SK-N-SH (cell line): Measurements from ENCODE around the gene PPP2R5B. TPM values are rescaled to one million over a fixed set of nuclear protein-coding genes. Genes with fewer than 3 reads are reported as not detected.
A peak's percentile ranks its signal among the peaks of the same experiment; 100 is the strongest.

ENCODE experiments used
- CTCF ChIA-PET: fragments of 300-600, 350-600 bp; formaldehyde crosslinking; extraction: SDS; loops from one replicate; lab custom pipeline; 2021; lab: Yijun Ruan, JAX
- POLR2A ChIA-PET: fragments of 350-600 bp; sonication (Branson Sonifier 250); formaldehyde crosslinking; extraction: SDS; loops from one replicate; lab custom pipeline; 2020; ENCODE audit warnings: antibody characterized with exemption, inconsistent platforms; lab: Yijun Ruan, JAX
- DNase-seq: peaks from one replicate; pipeline ENCODE4 v3.0.0; 2012
- H2AFZ ChIP-seq: fragments of 200-600 bp; sonication (generic); 2 replicates; pipeline ENCODE4 v1.8.1; 2016; ENCODE audit warnings: antibody characterized with exemption, mild to moderate bottlenecking, low read depth
- H3F3A ChIP-seq: fragments of 200-600 bp; sonication (generic); replicated peaks from 2 replicates; pipeline ENCODE3; 2016; ENCODE audit warnings: antibody characterized with exemption, mild to moderate bottlenecking; ENCODE audit not compliant: insufficient read depth
- H3K27ac ChIP-seq, 2 experiments: fragments of 200-500 bp in 1 of 2; fragments of 200-600 bp in 1 of 2; sonication (Bioruptor generic) in 1 of 2; sonication (generic), shearing (Covaris generic) in 1 of 2; 2 replicates each; pipeline versions ENCODE4 v1.5.1 to v1.6.1; 2014 to 2016; ENCODE audit warnings: low read depth in 2 of 2, inconsistent platforms in 1 of 2, low read length in 1 of 2, mild to moderate bottlenecking in 1 of 2, mixed read lengths in 1 of 2
- H3K27me3 ChIP-seq: fragments of 200-600 bp; sonication (generic), shearing (Covaris generic); 2 replicates; pipeline ENCODE4 v1.6.1; 2016; ENCODE audit warnings: mixed run types; ENCODE audit not compliant: insufficient read depth
- H3K36me3 ChIP-seq, 2 experiments: fragments of 200-500 bp in 1 of 2; fragments of 200-600 bp in 1 of 2; sonication (Bioruptor generic) in 1 of 2; sonication (generic) in 1 of 2; replicated peaks in 1 of 2; 2 replicates each; pipeline versions ENCODE3 to v1.5.1; 2014 to 2016; ENCODE audit warnings: low read length in 1 of 2, mild to moderate bottlenecking in 1 of 2; ENCODE audit not compliant: insufficient read depth in 2 of 2, control insufficient read depth in 1 of 2
- H3K4me1 ChIP-seq, 2 experiments: fragments of 200-500 bp in 1 of 2; fragments of 200-600 bp in 1 of 2; sonication (Bioruptor generic) in 1 of 2; sonication (generic), shearing (Covaris generic) in 1 of 2; 2 replicates each; pipeline versions ENCODE4 v1.5.1 to v1.6.1; 2014 to 2016; ENCODE audit warnings: low read depth in 1 of 2, low read length in 1 of 2, mixed run types in 1 of 2; ENCODE audit not compliant: insufficient read depth in 2 of 2, control insufficient read depth in 1 of 2
- H3K4me2 ChIP-seq: fragments of 200-600 bp; sonication (generic), shearing (Covaris generic); 2 replicates; pipeline ENCODE4 v1.6.1; 2017; ENCODE audit warnings: mixed run types
- H3K4me3 ChIP-seq, 2 experiments: fragments of 200-500 bp in 1 of 2; fragments of 200-600 bp in 1 of 2; sonication (Bioruptor generic) in 1 of 2; sonication (generic), shearing (Covaris generic) in 1 of 2; 2 replicates each; pipeline versions ENCODE4 v1.5.1 to v1.8.1; 2014 to 2016; ENCODE audit warnings: low read depth in 2 of 2, inconsistent platforms in 1 of 2, low read length in 1 of 2, mild to moderate bottlenecking in 1 of 2, mixed read lengths in 1 of 2, moderate library complexity in 1 of 2
- H3K79me2 ChIP-seq: fragments of 200-600 bp; sonication (generic); 2 replicates; pipeline ENCODE4 v1.8.1; 2017; ENCODE audit warnings: mild to moderate bottlenecking; ENCODE audit not compliant: insufficient read depth
- H3K9ac ChIP-seq: fragments of 200-600 bp; sonication (generic); 2 replicates; pipeline ENCODE4 v1.6.1; 2017; ENCODE audit warnings: mixed run types
- H3K9me2 ChIP-seq: fragments of 200-600 bp; sonication (generic); 2 replicates; pipeline ENCODE4 v1.6.1; 2017; ENCODE audit warnings: mixed run types
- H3K9me3 ChIP-seq: fragments of 200-600 bp; sonication (generic); 2 replicates; pipeline ENCODE4 v1.6.1; 2017; ENCODE audit warnings: mixed run types, mild to moderate bottlenecking, moderate library complexity
- H4K20me1 ChIP-seq: fragments of 200-600 bp; sonication (generic); 2 replicates; pipeline ENCODE4 v1.6.1; 2017; ENCODE audit warnings: mild to moderate bottlenecking, mixed run types; ENCODE audit not compliant: insufficient read depth
- CHD2 ChIP-seq: fragments of 150-350 bp; IDR thresholded peaks from 2 replicates; pipeline ENCODE4 v1.6.1; 2018; ENCODE audit warnings: low read length; ENCODE audit not compliant: partially characterized antibody
- ELF1 ChIP-seq: IDR thresholded peaks from 2 replicates; pipeline ENCODE4 v1.4.0; 2012
- EP300 ChIP-seq, 2 experiments: IDR thresholded peaks; 2 replicates each; pipeline versions ENCODE4 v1.4.0 to v1.6.1; 2012; ENCODE audit warnings: borderline replicate concordance in 1 of 2, low read depth in 1 of 2, low read length in 1 of 2
- EZH2phosphoT487 ChIP-seq: fragments of 200-600 bp; sonication (generic); IDR thresholded peaks from 2 replicates; pipeline ENCODE4 v1.6.1; 2017; ENCODE audit warnings: low read depth, mixed run types, mild to moderate bottlenecking, antibody characterized with exemption, moderate library complexity, borderline replicate concordance
- FOSL2 ChIP-seq: IDR thresholded peaks from 2 replicates; pipeline ENCODE4 v1.4.0; 2012; ENCODE audit warnings: low read depth, mild to moderate bottlenecking, moderate library complexity, borderline replicate concordance
- FOXJ3 ChIP-seq: sonication (generic); formaldehyde crosslinking; IDR thresholded peaks from 2 replicates; pipeline ENCODE4 v1.5.1; 2020; ENCODE audit warnings: mild to moderate bottlenecking, missing genetic modification reagents
- FOXM1 ChIP-seq: IDR thresholded peaks from 2 replicates; pipeline ENCODE4 v1.4.0; 2012; ENCODE audit warnings: low read depth, mild to moderate bottlenecking
- GABPA ChIP-seq: IDR thresholded peaks from 2 replicates; pipeline ENCODE4 v1.4.0; 2012; ENCODE audit warnings: low read depth, mild to moderate bottlenecking
- GATA2 ChIP-seq: sonication (generic); formaldehyde crosslinking; IDR thresholded peaks from 2 replicates; pipeline ENCODE4 v1.5.0; 2020; ENCODE audit warnings: mild to moderate bottlenecking, missing genetic modification reagents
- JUND ChIP-seq: IDR thresholded peaks from 2 replicates; pipeline ENCODE4 v1.4.0; 2012
- MEF2A ChIP-seq: IDR thresholded peaks from 2 replicates; pipeline ENCODE4 v1.4.0; 2012; ENCODE audit warnings: low read depth, borderline replicate concordance
- NFIC ChIP-seq: IDR thresholded peaks from 2 replicates; pipeline ENCODE4 v1.4.0; 2012; ENCODE audit warnings: borderline replicate concordance
- POLR2AphosphoS5 ChIP-seq: IDR thresholded peaks from 2 replicates; pipeline ENCODE4 v1.6.1; 2012; ENCODE audit warnings: low read depth, low read length
- RCOR1 ChIP-seq: fragments of 150-350 bp; IDR thresholded peaks from 2 replicates; pipeline ENCODE4 v1.6.1; 2017; ENCODE audit warnings: antibody characterized with exemption, low read length
- RXRA ChIP-seq: IDR thresholded peaks from 2 replicates; pipeline ENCODE4 v1.4.0; 2012; ENCODE audit warnings: low read depth, mild to moderate bottlenecking, borderline replicate concordance
- SIN3A ChIP-seq: IDR thresholded peaks from 2 replicates; pipeline ENCODE4 v1.6.1; 2012; ENCODE audit warnings: low read depth, mild to moderate bottlenecking, low read length, moderate library complexity, borderline replicate concordance
- SMC3 ChIP-seq: IDR thresholded peaks from 2 replicates; pipeline ENCODE4 v1.6.1; 2012; ENCODE audit warnings: low read depth, low read length, improper control_type of control experiment
- TAF1 ChIP-seq: IDR thresholded peaks from 2 replicates; pipeline ENCODE4 v1.6.1; 2012; ENCODE audit warnings: low read depth, mild to moderate bottlenecking, low read length, moderate library complexity, borderline replicate concordance
- TCF12 ChIP-seq: IDR thresholded peaks from 2 replicates; pipeline ENCODE4 v1.4.0; 2012
- TEAD4 ChIP-seq: IDR thresholded peaks from 2 replicates; pipeline ENCODE4 v1.4.0; 2012; ENCODE audit warnings: mild to moderate bottlenecking, borderline replicate concordance; ENCODE audit not compliant: insufficient read depth
- WGBS: methylation state at CpG from one replicate; pipeline ENCODE4 v1.1.6; 2017; ENCODE audit warnings: low lambda C conversion rate; 5-methylcytosine and 5-hydroxymethylcytosine counted together
- polyA plus RNA-seq, 3 experiments: library from polyadenylated mRNA; depleted of rRNA; stranded (reverse); fragments of >200 nt; gene quantifications; 2 replicates each; pipeline ENCODE4 v1.2.3, GENCODE V29; 2012
- TF ChIP-seq, protein P1 (sequence below): fragments of 150-350 bp; IDR thresholded peaks from 2 replicates; pipeline ENCODE4 v1.6.1; 2016; ENCODE audit warnings: mild to moderate bottlenecking, low read depth, low read length
- TF ChIP-seq, protein P2 (sequence below): IDR thresholded peaks from 2 replicates; pipeline ENCODE4 v1.4.0; 2012; ENCODE audit warnings: low read depth
- TF ChIP-seq, protein P3 (sequence below): IDR thresholded peaks from 2 replicates; pipeline ENCODE4 v1.4.0; 2012; ENCODE audit warnings: low read depth, borderline replicate concordance
- TF ChIP-seq, protein P4 (sequence below): fragments of 200-600 bp; sonication (generic); IDR thresholded peaks from 2 replicates; pipeline ENCODE4 v1.6.1; 2017; ENCODE audit warnings: antibody characterized with exemption, mild to moderate bottlenecking, moderate library complexity
- TF ChIP-seq, protein P5 (sequence below): IDR thresholded peaks from 2 replicates; pipeline ENCODE4; 2012
- TF ChIP-seq, protein P6 (sequence below): fragments of 150-350 bp; IDR thresholded peaks from 2 replicates; pipeline ENCODE4 v1.6.1; 2017; ENCODE audit warnings: antibody characterized with exemption, low read length, low read depth, borderline replicate concordance

PPP2R5B gene
- polyA plus RNA-seq (2012; rRNA removed): 15.1 and 16.7 TPM in 2 replicates
- polyA plus RNA-seq (2012; cell fraction: cytosol; rRNA removed): 8.2 and 11.7 TPM in 2 replicates
- polyA plus RNA-seq (2012; cell fraction: nucleus; rRNA removed): 40.9 and 48.9 TPM in 2 replicates

DNA sequence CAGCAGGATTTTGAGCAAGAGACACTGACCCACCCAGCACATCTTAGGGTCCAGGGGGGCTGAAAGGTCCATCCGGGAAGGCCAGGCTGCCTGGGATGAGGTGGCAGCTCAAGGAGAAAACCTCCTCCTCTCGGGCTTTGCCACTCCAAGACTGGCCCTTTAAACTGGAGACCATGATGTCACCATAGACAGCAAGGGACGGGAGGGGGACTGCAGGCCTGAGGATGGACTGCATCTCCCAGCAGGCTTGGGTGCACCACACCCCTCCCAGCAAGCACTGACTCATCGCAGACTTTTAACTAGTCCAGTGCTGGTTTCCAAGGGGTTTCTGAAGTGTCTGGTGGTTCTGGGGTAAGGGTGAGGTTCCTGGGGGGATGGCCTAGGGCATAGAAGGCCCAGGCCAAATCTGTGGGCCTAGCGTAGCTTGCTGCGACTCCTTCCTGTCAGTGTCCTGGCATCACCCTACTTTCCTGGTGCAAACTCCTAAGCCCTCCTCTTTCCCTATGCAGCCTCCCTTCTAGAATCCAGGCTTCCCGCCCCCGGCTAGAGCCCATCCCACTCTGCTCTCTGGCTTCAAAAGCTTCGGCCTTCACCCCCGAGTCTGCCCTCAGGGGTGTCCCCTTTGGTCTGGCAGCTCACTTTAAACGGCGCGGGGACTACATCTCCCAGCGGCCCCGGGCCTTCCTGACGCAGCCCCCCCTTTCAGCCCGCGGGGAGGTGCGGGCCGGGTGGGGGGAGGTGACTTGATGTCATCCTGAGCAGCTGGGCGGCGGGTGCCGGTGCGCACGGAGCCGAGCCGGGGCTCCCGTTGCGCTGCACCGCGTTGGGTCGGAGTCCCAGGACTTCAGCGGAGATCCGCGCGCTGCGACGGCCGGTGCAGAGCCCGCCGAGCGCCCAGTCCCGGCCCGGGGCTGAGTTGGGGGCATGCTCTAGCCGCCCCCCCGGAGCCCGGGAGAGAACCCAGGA, at the start of gene PPP2R5B:
Gene PPP2R5B (plus strand): TSS at position 746 of the 966 bp plus-strand sequence. CDS start 1,046 bp downstream, outside the sequence.
- Histone ChIP-seq H3K4me1 (peaks cover 0 to 22% of the 10 kb centered on the region in 2 experiments; a peak in 1 of 4 replicates), H2AFZ (peak within 1 kb of the TSS; percentile 91), H3K27me3 (no peaks in the 10 kb centered on the region), H3K9me3 (no peaks in the 10 kb centered on the region), H3K27ac (peak within 1 kb of the TSS; percentile 73 to 95), H3K36me3 (peaks cover 0 to 12% of the 10 kb centered on the region in 2 experiments), H3K79me2 (peaks cover 13% of the 10 kb centered on the region; the same call in 1 of the 2 replicates), H3K9me2 (no peaks in the 10 kb centered on the region), H4K20me1 (no peaks in the 10 kb centered on the region), H3K4me3 (peak within 1 kb of the TSS; percentile 67 to 93), H3K9ac (peak within 1 kb of the TSS; percentile 83), H3K4me2 (peak within 1 kb of the TSS; percentile 79), H3F3A (no peaks in the 10 kb centered on the region)
- 2% methylated on average over 17 of the region's 47 CpGs for WGBS
- CTCF ChIA-PET: interaction anchor here (0.7 to 2.0 kb wide), 10 partner anchors 19 to 1087 kb away, joined by 3 to 14 read pairs (median 4); partner anchors contain the start of gene ARL2
- POLR2A ChIA-PET: interaction anchor here (0.9 to 1.7 kb wide), 2 partner anchors 73 to 188 kb away, joined by 3 read pairs; partner anchors contain the start of genes BATF2 and TM7SF2
- DNase-seq: peak; percentile 97
- TF ChIP-seq RXRA: no peak
- TF ChIP-seq, protein P1, sequence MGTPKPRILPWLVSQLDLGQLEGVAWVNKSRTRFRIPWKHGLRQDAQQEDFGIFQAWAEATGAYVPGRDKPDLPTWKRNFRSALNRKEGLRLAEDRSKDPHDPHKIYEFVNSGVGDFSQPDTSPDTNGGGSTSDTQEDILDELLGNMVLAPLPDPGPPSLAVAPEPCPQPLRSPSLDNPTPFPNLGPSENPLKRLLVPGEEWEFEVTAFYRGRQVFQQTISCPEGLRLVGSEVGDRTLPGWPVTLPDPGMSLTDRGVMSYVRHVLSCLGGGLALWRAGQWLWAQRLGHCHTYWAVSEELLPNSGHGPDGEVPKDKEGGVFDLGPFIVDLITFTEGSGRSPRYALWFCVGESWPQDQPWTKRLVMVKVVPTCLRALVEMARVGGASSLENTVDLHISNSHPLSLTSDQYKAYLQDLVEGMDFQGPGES: no peak
- no peak for TF ChIP-seq NFIC
- TF ChIP-seq FOXM1: no peak
- no peak for TF ChIP-seq TEAD4
- TF ChIP-seq, protein P2, sequence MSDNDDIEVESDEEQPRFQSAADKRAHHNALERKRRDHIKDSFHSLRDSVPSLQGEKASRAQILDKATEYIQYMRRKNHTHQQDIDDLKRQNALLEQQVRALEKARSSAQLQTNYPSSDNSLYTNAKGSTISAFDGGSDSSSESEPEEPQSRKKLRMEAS: peak; percentile 74
- no peak for TF ChIP-seq EZH2phosphoT487
- peak; percentile 93 for TF ChIP-seq FOSL2
- peak; percentile 84 for TF ChIP-seq CHD2
- TF ChIP-seq, protein P3, sequence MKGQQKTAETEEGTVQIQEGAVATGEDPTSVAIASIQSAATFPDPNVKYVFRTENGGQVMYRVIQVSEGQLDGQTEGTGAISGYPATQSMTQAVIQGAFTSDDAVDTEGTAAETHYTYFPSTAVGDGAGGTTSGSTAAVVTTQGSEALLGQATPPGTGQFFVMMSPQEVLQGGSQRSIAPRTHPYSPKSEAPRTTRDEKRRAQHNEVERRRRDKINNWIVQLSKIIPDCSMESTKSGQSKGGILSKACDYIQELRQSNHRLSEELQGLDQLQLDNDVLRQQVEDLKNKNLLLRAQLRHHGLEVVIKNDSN: 0 out of 2 replicates have a peak, but pooled peaks have one; percentile 33
- TF ChIP-seq POLR2AphosphoS5: peak; percentile 25; the same call in 1 of the 2 replicates
- no peak for TF ChIP-seq MEF2A
- peak; percentile 84 for TF ChIP-seq ELF1
- no peak for TF ChIP-seq RCOR1
- no peak for TF ChIP-seq EP300 (IDR thresholded peaks at IDR 0.05; ENCODE audit: borderline replicate concordance in 1 of 2, low read depth in 1 of 2, low read length in 1 of 2)
- peak; percentile 96 for TF ChIP-seq SIN3A
- TF ChIP-seq, protein P4, sequence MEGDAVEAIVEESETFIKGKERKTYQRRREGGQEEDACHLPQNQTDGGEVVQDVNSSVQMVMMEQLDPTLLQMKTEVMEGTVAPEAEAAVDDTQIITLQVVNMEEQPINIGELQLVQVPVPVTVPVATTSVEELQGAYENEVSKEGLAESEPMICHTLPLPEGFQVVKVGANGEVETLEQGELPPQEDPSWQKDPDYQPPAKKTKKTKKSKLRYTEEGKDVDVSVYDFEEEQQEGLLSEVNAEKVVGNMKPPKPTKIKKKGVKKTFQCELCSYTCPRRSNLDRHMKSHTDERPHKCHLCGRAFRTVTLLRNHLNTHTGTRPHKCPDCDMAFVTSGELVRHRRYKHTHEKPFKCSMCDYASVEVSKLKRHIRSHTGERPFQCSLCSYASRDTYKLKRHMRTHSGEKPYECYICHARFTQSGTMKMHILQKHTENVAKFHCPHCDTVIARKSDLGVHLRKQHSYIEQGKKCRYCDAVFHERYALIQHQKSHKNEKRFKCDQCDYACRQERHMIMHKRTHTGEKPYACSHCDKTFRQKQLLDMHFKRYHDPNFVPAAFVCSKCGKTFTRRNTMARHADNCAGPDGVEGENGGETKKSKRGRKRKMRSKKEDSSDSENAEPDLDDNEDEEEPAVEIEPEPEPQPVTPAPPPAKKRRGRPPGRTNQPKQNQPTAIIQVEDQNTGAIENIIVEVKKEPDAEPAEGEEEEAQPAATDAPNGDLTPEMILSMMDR: no peak
- peak; percentile 53 for TF ChIP-seq GABPA
- TF ChIP-seq, protein P5, sequence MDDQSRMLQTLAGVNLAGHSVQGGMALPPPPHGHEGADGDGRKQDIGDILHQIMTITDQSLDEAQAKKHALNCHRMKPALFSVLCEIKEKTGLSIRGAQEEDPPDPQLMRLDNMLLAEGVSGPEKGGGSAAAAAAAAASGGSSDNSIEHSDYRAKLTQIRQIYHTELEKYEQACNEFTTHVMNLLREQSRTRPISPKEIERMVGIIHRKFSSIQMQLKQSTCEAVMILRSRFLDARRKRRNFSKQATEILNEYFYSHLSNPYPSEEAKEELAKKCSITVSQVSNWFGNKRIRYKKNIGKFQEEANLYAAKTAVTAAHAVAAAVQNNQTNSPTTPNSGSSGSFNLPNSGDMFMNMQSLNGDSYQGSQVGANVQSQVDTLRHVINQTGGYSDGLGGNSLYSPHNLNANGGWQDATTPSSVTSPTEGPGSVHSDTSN: peak; percentile 52
- TF ChIP-seq TAF1: peak; percentile 62; the same call in 1 of the 2 replicates
- no peak for TF ChIP-seq GATA2 (CRISPR knock-in tag)
- TF ChIP-seq JUND: peak; percentile 89
- TF ChIP-seq, protein P6, sequence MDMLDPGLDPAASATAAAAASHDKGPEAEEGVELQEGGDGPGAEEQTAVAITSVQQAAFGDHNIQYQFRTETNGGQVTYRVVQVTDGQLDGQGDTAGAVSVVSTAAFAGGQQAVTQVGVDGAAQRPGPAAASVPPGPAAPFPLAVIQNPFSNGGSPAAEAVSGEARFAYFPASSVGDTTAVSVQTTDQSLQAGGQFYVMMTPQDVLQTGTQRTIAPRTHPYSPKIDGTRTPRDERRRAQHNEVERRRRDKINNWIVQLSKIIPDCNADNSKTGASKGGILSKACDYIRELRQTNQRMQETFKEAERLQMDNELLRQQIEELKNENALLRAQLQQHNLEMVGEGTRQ: no peak
- TF ChIP-seq SMC3: no peak
- TF ChIP-seq TCF12: 0 out of 2 replicates have a peak, but pooled peaks have one; percentile 31
- TF ChIP-seq FOXJ3: no peak
